CD4-positive, alpha-beta T cell treated with Interleukin-4 for 1 hour (primary cell): ENCODE measurements around the gene PSG2.
"Not testable (repeated sequence)": the region's sequence is repeated elsewhere in the genome, so short reads cannot be mapped to it uniquely, and the experiment has no call there.

ENCODE experiments used
- DNase-seq, 2 donors: peaks; one replicate each; pipeline ENCODE4 v3.0.0-alpha.2; 2020 to 2022

The PSG2 gene

GRCh38 chr19:43062418-43062817 lies 20.1 kb downstream of the PSG2 start:
- DNase-seq: not testable (repeated sequence)

- not testable (repeated sequence) for DNase-seq
Measured at GRCh38 chr19:43061326-43061725, 21.2 kb downstream of the PSG2 start.

GRCh38 chr19:43060254-43060653 lies 22.2 kb downstream of the PSG2 start:
- DNase-seq: not testable (repeated sequence)

DNA sequence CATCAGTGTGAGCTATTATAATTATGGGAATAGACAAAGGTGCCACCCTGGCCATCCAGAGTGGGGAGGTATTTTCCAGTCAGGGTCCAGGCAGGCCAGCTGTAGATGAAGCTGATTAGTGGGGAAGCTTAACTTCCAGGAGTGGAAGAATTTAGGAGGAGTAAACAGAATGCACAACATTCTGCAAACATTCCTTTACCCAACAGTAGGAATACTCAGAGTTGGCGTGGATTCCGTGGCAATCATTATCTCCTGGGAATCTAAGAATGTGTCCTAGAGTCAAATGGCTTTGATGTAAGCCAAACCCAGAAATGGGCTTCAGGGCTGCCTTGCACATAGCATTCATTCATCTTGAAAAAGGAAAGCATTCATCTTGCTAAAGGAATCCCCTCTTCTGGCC lies 23.0 kb downstream of the PSG2 start:
- DNase-seq: not testable (repeated sequence)

- not testable (repeated sequence) for DNase-seq
Measured at GRCh38 chr19:43058440-43058839, 24.1 kb downstream of the PSG2 start.

- DNase-seq: not testable (repeated sequence)
Measured at GRCh38 chr19:43047966-43048365, 34.5 kb downstream of the PSG2 start.

DNA sequence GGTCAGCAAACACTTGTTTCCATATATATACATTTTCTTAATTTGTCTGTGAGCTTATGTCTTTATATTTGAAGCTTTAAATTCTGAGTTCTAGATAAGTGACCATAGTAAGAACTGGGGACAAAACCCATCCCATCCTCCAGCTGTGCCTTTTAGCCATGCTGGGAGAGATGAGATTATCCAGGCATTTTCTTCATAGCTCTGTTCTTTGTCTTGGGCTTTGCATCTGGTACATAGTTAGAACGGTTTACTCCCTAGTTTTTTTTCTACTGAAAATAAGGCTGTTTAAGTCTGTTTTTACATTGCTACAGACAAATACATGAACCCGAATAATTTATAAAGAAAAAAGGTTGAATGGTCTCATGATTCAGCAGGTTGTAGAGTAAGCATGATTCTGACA lies 35.9 kb downstream of the PSG2 start:
- not testable (repeated sequence) for DNase-seq

DNA sequence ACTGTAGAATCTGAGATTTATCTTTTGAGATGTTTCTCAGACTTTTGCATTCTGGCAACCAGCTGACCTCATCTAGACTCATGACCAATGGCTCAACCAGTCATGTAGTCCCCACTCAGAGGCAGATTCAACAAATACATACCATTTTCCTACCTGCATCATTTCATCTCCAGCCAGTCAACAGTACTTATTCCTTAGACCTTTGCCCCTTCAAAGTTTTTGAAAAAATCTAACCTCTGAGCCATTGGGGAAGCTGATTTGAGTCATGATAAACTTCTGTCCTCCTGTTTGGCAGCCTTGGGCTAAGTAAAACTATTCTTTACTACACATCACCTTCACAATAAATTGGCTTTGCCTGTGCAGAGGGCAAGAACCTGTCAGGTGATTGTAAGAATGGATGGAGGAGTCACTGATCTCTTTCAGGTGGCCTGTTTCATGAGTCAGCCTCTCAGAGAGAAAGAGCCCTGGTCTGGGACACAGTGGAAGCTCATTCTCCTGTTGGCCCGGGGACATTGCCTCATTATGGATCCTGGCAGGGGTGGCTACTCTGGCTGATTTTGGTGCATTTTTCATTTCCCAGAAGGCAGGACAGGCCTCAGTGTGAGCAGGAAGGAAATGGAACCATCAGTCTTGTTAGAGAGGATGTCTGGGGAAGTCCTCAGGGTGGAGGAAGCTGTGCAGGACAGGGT lies 38.9 kb downstream of the PSG2 start:
- DNase-seq: not testable (repeated sequence)

GRCh38 chr19:43031645-43032044 lies 50.9 kb downstream of the PSG2 start:
- not testable (repeated sequence) for DNase-seq

GRCh38 chr19:43028866-43029265 lies 53.6 kb downstream of the PSG2 start:
- no peak for DNase-seq

GRCh38 chr19:43027985-43028384 lies 54.5 kb downstream of the PSG2 start:
- DNase-seq: not testable (repeated sequence)

- not testable (repeated sequence) for DNase-seq
Measured at GRCh38 chr19:43027061-43027460, 55.4 kb downstream of the PSG2 start.

DNA sequence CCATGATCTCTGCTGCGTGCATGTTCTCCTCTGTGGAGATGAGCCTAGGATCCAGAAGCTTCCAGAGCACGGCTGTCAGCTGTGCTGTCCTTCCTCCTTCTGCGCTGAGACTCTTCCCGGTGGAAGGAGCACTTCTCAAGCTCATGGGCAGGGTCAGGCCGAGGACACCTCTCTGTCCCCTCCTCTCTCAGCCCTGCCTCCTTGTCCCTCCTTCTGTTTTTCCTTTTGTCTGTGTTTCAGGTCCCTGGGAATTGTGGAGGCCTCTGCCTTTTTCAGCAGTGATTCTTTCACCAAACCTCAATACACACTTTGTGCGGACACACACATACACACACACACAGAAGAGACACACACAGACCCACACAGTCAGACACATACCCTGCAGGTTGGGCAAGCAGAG lies 56.1 kb downstream of the PSG2 start, which contains the start of gene PSG11:
PSG11 (minus strand) TSS at position 101 of the 400 bp plus-strand sequence; CDS start at position 4, 97 bp downstream.
- DNase-seq: not testable (repeated sequence)

- not testable (repeated sequence) for DNase-seq
Measured at GRCh38 chr19:43022098-43022497, 60.4 kb downstream of the PSG2 start.

GRCh38 chr19:43021629-43022028 lies 60.9 kb downstream of the PSG2 start:
- not testable (repeated sequence) for DNase-seq

- DNase-seq: not testable (repeated sequence)
Measured at GRCh38 chr19:43019588-43019987, 62.9 kb downstream of the PSG2 start.
